H4 (cell line): Measurements from ENCODE around the gene PARG. TPM values are rescaled to one million over a fixed set of nuclear protein-coding genes. Genes with fewer than 3 reads are reported as not detected.
A peak's percentile ranks its signal among the peaks of the same experiment; 100 is the strongest.
"Not testable (repeated sequence)": the region's sequence is repeated elsewhere in the genome, so short reads cannot be mapped to it uniquely, and the experiment has no call there.

Experiments
- DNase-seq: peaks from one replicate; pipeline ENCODE4 v3.0.0-alpha.2; 2015; ENCODE audit warnings: low spot score
- total RNA-seq: library from RNA; depleted of rRNA; stranded (reverse); fragments of >200 nt; shearing (Covaris generic); gene quantifications from 2 replicates; pipeline ENCODE4 v1.2.3, GENCODE V29; 2014; rRNA removed

PARG gene
- total RNA-seq, 1 experiment from 2014 or later, result 24.1 TPM

GRCh38 chr10:49830016-49830415, 111.8 kb downstream of the PARG start:
- DNase-seq, result no peak

GRCh38 chr10:49827297-49827696, 114.5 kb downstream of the PARG start:
- DNase-seq, result no peak

GRCh38 chr10:49819234-49819958, 122.4 kb downstream of the PARG start:
- DNase-seq, result no peak

GRCh38 chr10:49817845-49818244, 124.0 kb downstream of the PARG start:
- peak; percentile 13 for DNase-seq

- DNase-seq, result no peak
Measured at GRCh38 chr10:49803988-49804387, 137.8 kb downstream of the PARG start.

- DNase-seq, result no peak
Measured at GRCh38 chr10:49798275-49798674, 143.6 kb downstream of the PARG start.

GRCh38 chr10:49791100-49791499, 150.7 kb downstream of the PARG start:
- DNase-seq, result no peak

GRCh38 chr10:49784681-49785080, 157.1 kb downstream of the PARG start:
- no peak for DNase-seq

- DNase-seq, result no peak
Measured at GRCh38 chr10:49783645-49784044, 158.2 kb downstream of the PARG start.

- no peak for DNase-seq
Measured at GRCh38 chr10:49781247-49781646, 160.6 kb downstream of the PARG start.

GRCh38 chr10:49778197-49778596, 163.6 kb downstream of the PARG start:
- no peak for DNase-seq

GRCh38 chr10:49776851-49777250, 165.0 kb downstream of the PARG start:
- no peak for DNase-seq

GRCh38 chr10:49775014-49775413, 166.8 kb downstream of the PARG start:
- no peak for DNase-seq

- DNase-seq, result not testable (repeated sequence)
Measured at GRCh38 chr10:49772944-49773343, 168.9 kb downstream of the PARG start.

GRCh38 chr10:49771046-49771445, 170.8 kb downstream of the PARG start:
- DNase-seq, result not testable (repeated sequence)

GRCh38 chr10:49769692-49770091, 172.1 kb downstream of the PARG start:
- no peak for DNase-seq

GRCh38 chr10:49768731-49769130, 173.1 kb downstream of the PARG start:
- no peak for DNase-seq

GRCh38 chr10:49768329-49768728, 173.5 kb downstream of the PARG start:
- DNase-seq, result no peak

Other genes with a start within 250 kb of the PARG start
- gene OGDHL, start 179.7 kb downstream of the PARG start, total RNA-seq, result 0.37 and 1.1 TPM in 2 replicates
- 8.1 and 9.8 TPM in 2 replicates for gene TIMM23B, start within 50 bp of the PARG start, total RNA-seq
- gene AGAP6, start 46.4 kb upstream of the PARG start, total RNA-seq, result 1.2 and 1.3 TPM in 2 replicates
- 12.8 and 13.8 TPM in 2 replicates for gene WASHC2A, start 125.9 kb upstream of the PARG start, total RNA-seq